ENCODE measurements around the gene LRMDA.

Gene LRMDA

GRCh38 chr10:75887369-75887768, 455.9 kb downstream of the LRMDA start:
- TF ChIP-seq CTCF (IDR thresholded peaks at IDR 0.05; ENCODE audit: low read depth, low read length, missing control alignments), result no peak
- no peak overlapping the region for H3K4me3 ChIP-seq (ENCODE audit: low read depth, low read length)
- DNase-seq (ENCODE audit: low read depth), result no peak
- in situ Hi-C loops (cut with HindIII; ENCODE audit: low sequenced_read_pairs), result no loop called here

- TF ChIP-seq CTCF (IDR thresholded peaks at IDR 0.05; ENCODE audit: low read depth, low read length, missing control alignments), result no peak
- no peak overlapping the region for H3K4me3 ChIP-seq (ENCODE audit: low read depth, low read length)
- in situ Hi-C loops (cut with HindIII; ENCODE audit: low sequenced_read_pairs), result no loop called here
- no peak for DNase-seq (ENCODE audit: low read depth)
These were observed 456.7 kb downstream of the LRMDA start for GRCh38 chr10:75887992-75888680.

- H3K4me3 ChIP-seq (ENCODE audit: low read depth, low read length), result no peak overlapping the region
- DNase-seq (ENCODE audit: low read depth), result no peak
- in situ Hi-C loops (cut with HindIII; ENCODE audit: low sequenced_read_pairs), result no loop called here
- TF ChIP-seq CTCF (IDR thresholded peaks at IDR 0.05; ENCODE audit: low read depth, low read length, missing control alignments), result no peak
These were observed 457.6 kb downstream of the LRMDA start for GRCh38 chr10:75889051-75889450.

GRCh38 chr10:75894761-75895160, 463.3 kb downstream of the LRMDA start:
- TF ChIP-seq CTCF (IDR thresholded peaks at IDR 0.05; ENCODE audit: low read depth, low read length, missing control alignments), result no peak
- in situ Hi-C loops (cut with HindIII; ENCODE audit: low sequenced_read_pairs), result no loop called here
- H3K4me3 ChIP-seq (ENCODE audit: low read depth, low read length), result no peak overlapping the region
- DNase-seq (ENCODE audit: low read depth), result peak; percentile 3

GRCh38 chr10:75895259-75895658, 463.8 kb downstream of the LRMDA start:
- no peak for DNase-seq (ENCODE audit: low read depth)
- no peak for TF ChIP-seq CTCF (IDR thresholded peaks at IDR 0.05; ENCODE audit: low read depth, low read length, missing control alignments)
- in situ Hi-C loops (cut with HindIII; ENCODE audit: low sequenced_read_pairs), result no loop called here
- no peak overlapping the region for H3K4me3 ChIP-seq (ENCODE audit: low read depth, low read length)

GRCh38 chr10:75899816-75900390, 468.5 kb downstream of the LRMDA start:
- in situ Hi-C loops (cut with HindIII; ENCODE audit: low sequenced_read_pairs), result no loop called here
- no peak for DNase-seq (ENCODE audit: low read depth)
- H3K4me3 ChIP-seq (ENCODE audit: low read depth, low read length), result no peak overlapping the region
- no peak for TF ChIP-seq CTCF (IDR thresholded peaks at IDR 0.05; ENCODE audit: low read depth, low read length, missing control alignments)

Data from astrocyte of the cerebellum (primary cell).